WTC11 (cell line): ENCODE results near the gene GRAMD1B. TPM values are rescaled to one million over a fixed set of nuclear protein-coding genes. Genes with fewer than 3 reads are reported as not detected.

Experiments used
- ATAC-seq: fragments of 200-7000 bp; cut with Tn5 transposase; 2 replicates; pipeline ENCODE4 v1.10.0; 2021; ENCODE audit warnings: mild to moderate bottlenecking, moderate library complexity
- CTCF ChIA-PET: fragments of 300-600 bp; sonication (Branson Sonifier 250); formaldehyde crosslinking; loops from one replicate; lab custom pipeline; 2021; ENCODE audit warnings: antibody characterized with exemption; lab: Charles Lee
- POLR2A ChIA-PET: fragments of 350-600 bp; sonication (Branson Sonifier 250); formaldehyde crosslinking; loops from one replicate; lab custom pipeline; 2021; ENCODE audit warnings: antibody characterized with exemption; lab: Charles Lee
- DNase-seq: peaks from one replicate; pipeline ENCODE4 v3.0.0; 2021; ENCODE audit warnings: low spot score
- H3K27ac Mint-ChIP-seq: 2 replicates; pipeline ENCODE4 v1.8.0; 2021; ENCODE audit warnings: mixed read lengths
- H3K27me3 Mint-ChIP-seq: 2 replicates; pipeline ENCODE4 v1.8.0; 2021; ENCODE audit warnings: low read depth, mild to moderate bottlenecking, moderate library complexity, mixed read lengths
- H3K36me3 Mint-ChIP-seq: 2 replicates; pipeline ENCODE4 v1.8.0; 2021; ENCODE audit warnings: mixed read lengths
- H3K4me1 Mint-ChIP-seq: 2 replicates; pipeline ENCODE4 v1.8.0; 2022; ENCODE audit warnings: mixed read lengths
- H3K4me3 Mint-ChIP-seq: 2 replicates; pipeline ENCODE4 v1.8.0; 2021; ENCODE audit warnings: mild to moderate bottlenecking, moderate library complexity, mixed read lengths
- H3K9me3 Mint-ChIP-seq: 2 replicates; pipeline ENCODE4 v1.8.0; 2021; ENCODE audit warnings: mixed read lengths
- ATF1 ChIP-seq: sonication (generic); formaldehyde crosslinking; IDR thresholded peaks from 2 replicates; pipeline ENCODE4 v1.8.1; 2023; ENCODE audit warnings: mild to moderate bottlenecking, moderate library complexity, missing genetic modification reagents
- CBFB ChIP-seq: sonication (generic); formaldehyde crosslinking; IDR thresholded peaks from 2 replicates; pipeline ENCODE4 v1.8.1; 2022; ENCODE audit warnings: mild to moderate bottlenecking, low read depth, missing genetic modification reagents
- CREM ChIP-seq: sonication (generic); formaldehyde crosslinking; IDR thresholded peaks from 2 replicates; pipeline ENCODE4 v1.8.1; 2022; ENCODE audit warnings: mild to moderate bottlenecking, missing genetic modification reagents, moderate library complexity
- IRF2 ChIP-seq: sonication (generic); formaldehyde crosslinking; IDR thresholded peaks from 2 replicates; pipeline ENCODE4 v1.8.0; 2022; ENCODE audit warnings: low read depth, missing genetic modification reagents, borderline replicate concordance
- JAZF1 ChIP-seq: fragments of 250-450 bp; sonication (Bioruptor Pico); IDR thresholded peaks from 2 replicates; pipeline ENCODE4 v1.9.0; 2021; ENCODE audit warnings: moderate library complexity, mild to moderate bottlenecking, inconsistent platforms
- JUN ChIP-seq: sonication (generic); formaldehyde crosslinking; IDR thresholded peaks from 2 replicates; pipeline ENCODE4 v1.8.0; 2023; ENCODE audit warnings: mild to moderate bottlenecking, missing genetic modification reagents
- NR1H2 ChIP-seq: sonication (generic); formaldehyde crosslinking; IDR thresholded peaks from 2 replicates; pipeline ENCODE4 v1.9.0; 2021; ENCODE audit warnings: mild to moderate bottlenecking, moderate library complexity, missing genetic modification reagents
- NR2C2 ChIP-seq: sonication (generic); formaldehyde crosslinking; IDR thresholded peaks from 2 replicates; pipeline ENCODE4 v1.8.0; 2022; ENCODE audit warnings: mild to moderate bottlenecking, missing genetic modification reagents
- RORB ChIP-seq: fragments of 250-450 bp; sonication (Bioruptor Pico); IDR thresholded peaks from 2 replicates; pipeline ENCODE4 v1.9.0; 2021; ENCODE audit warnings: mild to moderate bottlenecking
- SMAD3 ChIP-seq: sonication (generic); formaldehyde crosslinking; IDR thresholded peaks from 2 replicates; pipeline ENCODE4 v1.8.0; 2022; ENCODE audit warnings: missing genetic modification reagents, mild to moderate bottlenecking, borderline replicate concordance
- SMAD4 ChIP-seq: sonication (generic); formaldehyde crosslinking; IDR thresholded peaks from 2 replicates; pipeline ENCODE4 v1.8.0; 2022; ENCODE audit warnings: mild to moderate bottlenecking, missing genetic modification reagents
- TCF7 ChIP-seq: sonication (generic); formaldehyde crosslinking; IDR thresholded peaks from 2 replicates; pipeline ENCODE4 v1.8.0; 2022; ENCODE audit warnings: mild to moderate bottlenecking, low read depth, missing genetic modification reagents, moderate library complexity
- TEAD1 ChIP-seq: sonication (generic); formaldehyde crosslinking; IDR thresholded peaks from 2 replicates; pipeline ENCODE4 v1.8.0; 2022; ENCODE audit warnings: mild to moderate bottlenecking, missing genetic modification reagents
- TEAD4 ChIP-seq: sonication (generic); formaldehyde crosslinking; IDR thresholded peaks from 2 replicates; pipeline ENCODE4 v1.8.0; 2022; ENCODE audit warnings: mild to moderate bottlenecking, missing genetic modification reagents
- ZNF232 ChIP-seq: sonication (generic); formaldehyde crosslinking; IDR thresholded peaks from 2 replicates; pipeline ENCODE4 v1.8.0; 2022; ENCODE audit warnings: mild to moderate bottlenecking, missing genetic modification reagents
- total RNA-seq: library from RNA; stranded (reverse); gene quantifications from 3 replicates; pipeline ENCODE4 v1.2.3, GENCODE V29; 2021
- TF ChIP-seq, protein P1 (sequence below): fragments of 250-450 bp; sonication (Bioruptor Pico); conservative IDR thresholded peaks from 2 replicates; pipeline ENCODE4 v1.9.0; 2021; ENCODE audit warnings: mild to moderate bottlenecking
- TF ChIP-seq, protein P2 (sequence below): sonication (generic); formaldehyde crosslinking; IDR thresholded peaks from 2 replicates; pipeline ENCODE4 v1.8.1; 2022; ENCODE audit warnings: mild to moderate bottlenecking, missing genetic modification reagents, moderate library complexity, borderline replicate concordance
- TF ChIP-seq, protein P3 (sequence below): sonication (generic); formaldehyde crosslinking; IDR thresholded peaks from 2 replicates; pipeline ENCODE4 v1.8.0; 2022; ENCODE audit warnings: mild to moderate bottlenecking, missing genetic modification reagents
- TF ChIP-seq, protein P4 (sequence below): sonication (generic); formaldehyde crosslinking; conservative IDR thresholded peaks from 2 replicates; pipeline ENCODE4 v1.8.1; 2022; ENCODE audit warnings: mild to moderate bottlenecking, missing genetic modification reagents
- TF ChIP-seq, protein P5 (sequence below): sonication (generic); formaldehyde crosslinking; IDR thresholded peaks from 2 replicates; pipeline ENCODE4 v1.8.1; 2023; ENCODE audit warnings: mild to moderate bottlenecking, missing genetic modification reagents
- TF ChIP-seq, protein P6 (sequence below): sonication (generic); formaldehyde crosslinking; IDR thresholded peaks from 2 replicates; pipeline ENCODE4 v1.8.1; 2023; ENCODE audit warnings: mild to moderate bottlenecking, missing genetic modification reagents, moderate library complexity
- TF ChIP-seq, protein P7 (sequence below): fragments of 250-450 bp; sonication (Bioruptor Pico); IDR thresholded peaks from 2 replicates; pipeline ENCODE4 v1.9.0; 2021; ENCODE audit warnings: moderate library complexity, mild to moderate bottlenecking, inconsistent platforms, borderline replicate concordance

Gene GRAMD1B
- total RNA-seq, 1 experiment from 2014 or later = 31.5 TPM

DNA sequence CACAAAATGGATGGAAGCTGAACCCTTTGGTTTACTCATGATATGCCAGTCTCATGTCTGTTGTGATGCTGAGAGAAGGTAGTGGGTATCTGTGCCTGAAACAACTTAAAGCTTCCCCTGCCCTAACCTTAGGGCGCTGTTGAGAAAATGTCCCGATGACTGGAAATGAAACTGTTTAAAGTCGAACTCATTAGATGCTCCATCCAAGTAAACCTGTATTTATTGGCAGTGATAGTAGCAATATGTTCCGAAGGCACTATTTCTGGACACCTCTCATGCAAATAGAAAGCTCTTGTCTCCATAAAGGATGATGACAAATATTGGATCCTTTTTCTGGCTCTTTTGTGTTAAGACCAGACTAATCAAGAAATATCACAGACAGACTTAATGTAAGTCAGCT is 86.2 kb downstream of the GRAMD1B start:
- H3K4me1 Mint-ChIP-seq = peaks cover 43% of the 10 kb centered on the region
- H3K36me3 Mint-ChIP-seq = no peaks in the 10 kb centered on the region
- H3K27ac Mint-ChIP-seq = no peak overlapping the region
- no peaks in the 10 kb centered on the region for H3K9me3 Mint-ChIP-seq
- H3K27me3 Mint-ChIP-seq = no peaks in the 10 kb centered on the region
- POLR2A ChIA-PET = interaction anchor here (0.6 kb wide), 1 partner anchor 109 kb away, joined by 3 read pairs; no protein-coding TSS in a partner anchor
- no peak for DNase-seq
- no peak for TF ChIP-seq TEAD4
- TF ChIP-seq JAZF1 (CRISPR knock-in tag) = no peak
- TF ChIP-seq CREM = no peak
- TF ChIP-seq JUN (CRISPR knock-in tag) = no peak
- no peak for TF ChIP-seq NR2C2 (CRISPR knock-in tag)
- TF ChIP-seq, all 79 proteins: peak for 0
- no peak overlapping the region for H3K4me3 Mint-ChIP-seq
- CTCF ChIA-PET = interaction anchor here (0.6 to 1.9 kb wide), 4 partner anchors 39 to 151 kb away, joined by 3 to 12 read pairs (median 6); no protein-coding TSS in a partner anchor
- ATAC-seq = no peak

DNA sequence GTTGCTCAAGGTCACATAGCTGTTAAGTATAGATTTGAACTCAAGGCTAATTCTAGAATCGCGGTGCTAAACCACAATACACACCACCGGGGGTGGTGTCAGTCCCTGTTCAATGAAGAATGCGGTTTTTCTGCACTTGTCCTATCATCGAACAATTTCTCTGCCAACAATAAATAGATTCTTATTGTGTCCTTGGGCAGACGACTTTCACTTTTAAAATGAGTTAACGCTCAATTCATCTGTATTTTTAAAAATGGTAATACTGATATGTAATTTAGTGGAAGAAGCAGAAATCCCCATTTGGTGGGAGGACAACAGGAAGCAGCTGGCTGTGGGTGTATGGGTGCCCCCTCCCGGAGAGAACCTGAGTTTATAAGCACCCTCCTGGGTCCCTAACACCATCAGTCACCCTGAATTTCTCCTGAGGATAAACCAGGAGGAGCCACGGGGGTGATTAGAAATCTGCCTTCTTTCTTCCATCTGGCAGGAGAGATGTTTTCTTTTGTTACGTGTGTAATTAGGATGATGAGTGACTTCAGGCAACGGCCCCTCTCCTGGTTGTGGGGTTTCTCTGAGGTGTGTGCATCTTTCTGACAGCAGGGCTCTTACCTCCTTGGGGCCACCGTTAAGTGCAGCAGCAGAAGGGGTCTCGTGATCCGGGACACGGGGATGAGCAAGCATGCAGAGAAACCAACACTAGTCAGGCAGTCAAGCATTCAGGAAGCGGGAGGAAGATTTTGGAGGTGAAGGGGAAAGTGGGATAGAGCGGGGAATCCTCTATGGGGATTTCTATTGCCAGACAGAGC is 87.7 kb downstream of the GRAMD1B start:
- POLR2A ChIA-PET = no interaction called here
- CTCF ChIA-PET = interaction anchor here (1.0 to 3.7 kb wide), 5 partner anchors 37 to 63 kb away, joined by 3 to 27 read pairs (median 7); no protein-coding TSS in a partner anchor
- Mint-ChIP-seq H3K36me3 (no peaks in the 10 kb centered on the region), H3K27me3 (no peaks in the 10 kb centered on the region), H3K4me1 (peaks cover 42% of the 10 kb centered on the region), H3K27ac (peak overlapping the region; percentile 71), H3K9me3 (no peaks in the 10 kb centered on the region), H3K4me3 (no peak overlapping the region)
- no peak for ATAC-seq
- DNase-seq = no peak
- TF ChIP-seq, protein P1, sequence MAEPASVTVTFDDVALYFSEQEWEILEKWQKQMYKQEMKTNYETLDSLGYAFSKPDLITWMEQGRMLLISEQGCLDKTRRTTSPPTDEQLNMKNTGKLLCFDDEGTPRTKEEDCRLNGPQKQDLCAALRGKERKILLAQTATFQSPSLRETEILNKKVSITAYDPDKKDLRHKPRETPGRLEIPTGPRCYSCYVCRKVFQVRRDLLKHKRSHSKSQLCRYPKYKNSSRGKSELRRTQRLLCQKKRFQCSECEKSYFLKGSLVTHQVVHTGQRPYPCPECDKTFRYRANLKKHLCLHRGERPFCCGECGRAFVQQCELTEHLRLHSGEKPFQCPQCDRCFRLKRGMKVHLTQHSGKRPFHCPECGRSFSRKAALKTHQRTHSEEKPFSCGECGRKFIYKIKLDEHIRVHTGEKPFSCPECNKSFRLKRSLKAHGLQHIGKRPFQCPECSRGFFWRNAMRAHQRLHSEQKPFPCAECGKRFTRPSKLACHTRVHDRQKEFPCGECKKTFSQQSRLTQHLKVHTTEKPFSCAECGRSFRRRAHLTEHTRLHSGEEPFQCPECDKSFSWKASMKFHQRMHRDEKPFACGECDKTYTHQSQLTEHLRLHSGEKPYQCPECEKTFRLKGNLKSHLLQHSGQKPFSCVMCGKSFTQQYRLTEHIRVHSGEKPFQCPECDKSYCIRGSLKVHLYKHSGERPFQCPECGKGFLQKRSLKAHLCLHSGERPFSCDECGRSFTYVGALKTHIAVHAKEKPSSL (CRISPR knock-in tag) = no peak
- TF ChIP-seq RORB (CRISPR knock-in tag) (no peak), SMAD3 (CRISPR knock-in tag) (no peak), SMAD4 (CRISPR knock-in tag) (no peak), CBFB (CRISPR knock-in tag) (no peak), ZNF232 (CRISPR knock-in tag) (no peak), TEAD1 (no peak), TCF7 (CRISPR knock-in tag) (no peak), NR1H2 (CRISPR knock-in tag) (no peak), IRF2 (CRISPR knock-in tag) (no peak), NR2C2 (CRISPR knock-in tag) (no peak), ATF1 (no peak)
- TF ChIP-seq, protein P2, sequence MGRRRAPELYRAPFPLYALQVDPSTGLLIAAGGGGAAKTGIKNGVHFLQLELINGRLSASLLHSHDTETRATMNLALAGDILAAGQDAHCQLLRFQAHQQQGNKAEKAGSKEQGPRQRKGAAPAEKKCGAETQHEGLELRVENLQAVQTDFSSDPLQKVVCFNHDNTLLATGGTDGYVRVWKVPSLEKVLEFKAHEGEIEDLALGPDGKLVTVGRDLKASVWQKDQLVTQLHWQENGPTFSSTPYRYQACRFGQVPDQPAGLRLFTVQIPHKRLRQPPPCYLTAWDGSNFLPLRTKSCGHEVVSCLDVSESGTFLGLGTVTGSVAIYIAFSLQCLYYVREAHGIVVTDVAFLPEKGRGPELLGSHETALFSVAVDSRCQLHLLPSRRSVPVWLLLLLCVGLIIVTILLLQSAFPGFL (CRISPR knock-in tag) = no peak
- TF ChIP-seq, protein P3, sequence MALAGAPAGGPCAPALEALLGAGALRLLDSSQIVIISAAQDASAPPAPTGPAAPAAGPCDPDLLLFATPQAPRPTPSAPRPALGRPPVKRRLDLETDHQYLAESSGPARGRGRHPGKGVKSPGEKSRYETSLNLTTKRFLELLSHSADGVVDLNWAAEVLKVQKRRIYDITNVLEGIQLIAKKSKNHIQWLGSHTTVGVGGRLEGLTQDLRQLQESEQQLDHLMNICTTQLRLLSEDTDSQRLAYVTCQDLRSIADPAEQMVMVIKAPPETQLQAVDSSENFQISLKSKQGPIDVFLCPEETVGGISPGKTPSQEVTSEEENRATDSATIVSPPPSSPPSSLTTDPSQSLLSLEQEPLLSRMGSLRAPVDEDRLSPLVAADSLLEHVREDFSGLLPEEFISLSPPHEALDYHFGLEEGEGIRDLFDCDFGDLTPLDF (CRISPR knock-in tag) = no peak
- TF ChIP-seq, protein P4, sequence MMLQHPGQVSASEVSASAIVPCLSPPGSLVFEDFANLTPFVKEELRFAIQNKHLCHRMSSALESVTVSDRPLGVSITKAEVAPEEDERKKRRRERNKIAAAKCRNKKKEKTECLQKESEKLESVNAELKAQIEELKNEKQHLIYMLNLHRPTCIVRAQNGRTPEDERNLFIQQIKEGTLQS (CRISPR knock-in tag) = no peak
- TF ChIP-seq, protein P5, sequence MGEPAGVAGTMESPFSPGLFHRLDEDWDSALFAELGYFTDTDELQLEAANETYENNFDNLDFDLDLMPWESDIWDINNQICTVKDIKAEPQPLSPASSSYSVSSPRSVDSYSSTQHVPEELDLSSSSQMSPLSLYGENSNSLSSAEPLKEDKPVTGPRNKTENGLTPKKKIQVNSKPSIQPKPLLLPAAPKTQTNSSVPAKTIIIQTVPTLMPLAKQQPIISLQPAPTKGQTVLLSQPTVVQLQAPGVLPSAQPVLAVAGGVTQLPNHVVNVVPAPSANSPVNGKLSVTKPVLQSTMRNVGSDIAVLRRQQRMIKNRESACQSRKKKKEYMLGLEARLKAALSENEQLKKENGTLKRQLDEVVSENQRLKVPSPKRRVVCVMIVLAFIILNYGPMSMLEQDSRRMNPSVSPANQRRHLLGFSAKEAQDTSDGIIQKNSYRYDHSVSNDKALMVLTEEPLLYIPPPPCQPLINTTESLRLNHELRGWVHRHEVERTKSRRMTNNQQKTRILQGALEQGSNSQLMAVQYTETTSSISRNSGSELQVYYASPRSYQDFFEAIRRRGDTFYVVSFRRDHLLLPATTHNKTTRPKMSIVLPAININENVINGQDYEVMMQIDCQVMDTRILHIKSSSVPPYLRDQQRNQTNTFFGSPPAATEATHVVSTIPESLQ (CRISPR knock-in tag) = no peak
- TF ChIP-seq, protein P6, sequence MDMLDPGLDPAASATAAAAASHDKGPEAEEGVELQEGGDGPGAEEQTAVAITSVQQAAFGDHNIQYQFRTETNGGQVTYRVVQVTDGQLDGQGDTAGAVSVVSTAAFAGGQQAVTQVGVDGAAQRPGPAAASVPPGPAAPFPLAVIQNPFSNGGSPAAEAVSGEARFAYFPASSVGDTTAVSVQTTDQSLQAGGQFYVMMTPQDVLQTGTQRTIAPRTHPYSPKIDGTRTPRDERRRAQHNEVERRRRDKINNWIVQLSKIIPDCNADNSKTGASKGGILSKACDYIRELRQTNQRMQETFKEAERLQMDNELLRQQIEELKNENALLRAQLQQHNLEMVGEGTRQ (CRISPR knock-in tag) = no peak
- TF ChIP-seq, protein P7, sequence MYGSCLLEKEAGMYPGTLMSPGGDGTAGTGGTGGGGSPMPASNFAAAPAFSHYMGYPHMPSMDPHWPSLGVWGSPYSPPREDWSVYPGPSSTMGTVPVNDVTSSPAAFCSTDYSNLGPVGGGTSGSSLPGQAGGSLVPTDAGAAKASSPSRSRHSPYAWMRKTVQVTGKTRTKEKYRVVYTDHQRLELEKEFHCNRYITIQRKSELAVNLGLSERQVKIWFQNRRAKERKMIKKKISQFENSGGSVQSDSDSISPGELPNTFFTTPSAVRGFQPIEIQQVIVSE (CRISPR knock-in tag) = no peak
- TF ChIP-seq, all 79 proteins: peak for 0
